ENCODE data around the gene P4HA2.

P4HA2 gene

DNA sequence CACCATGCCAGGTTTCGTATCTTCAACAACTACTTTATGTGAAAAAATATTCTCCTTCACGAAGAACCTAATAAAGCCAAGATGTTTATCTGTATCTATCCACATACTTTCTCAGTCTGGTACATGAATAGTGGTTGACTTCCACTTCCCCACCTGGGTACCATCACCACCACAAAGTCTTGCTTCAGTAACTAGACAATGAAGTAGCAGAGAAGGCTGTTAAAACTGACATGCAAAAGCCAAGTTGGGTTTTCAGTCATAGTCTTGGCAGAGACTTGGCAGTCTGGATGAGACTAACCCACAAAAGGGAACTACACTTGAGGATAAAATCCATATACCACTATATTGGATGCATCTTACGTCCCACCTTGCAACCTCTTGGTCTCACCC, 5.0 kb downstream of the P4HA2 start:
- no peak for DNase-seq (ENCODE audit: low read depth)
- H3K4me3 ChIP-seq (ENCODE audit: low read length), result no peak overlapping the region
- TF ChIP-seq, protein P1, sequence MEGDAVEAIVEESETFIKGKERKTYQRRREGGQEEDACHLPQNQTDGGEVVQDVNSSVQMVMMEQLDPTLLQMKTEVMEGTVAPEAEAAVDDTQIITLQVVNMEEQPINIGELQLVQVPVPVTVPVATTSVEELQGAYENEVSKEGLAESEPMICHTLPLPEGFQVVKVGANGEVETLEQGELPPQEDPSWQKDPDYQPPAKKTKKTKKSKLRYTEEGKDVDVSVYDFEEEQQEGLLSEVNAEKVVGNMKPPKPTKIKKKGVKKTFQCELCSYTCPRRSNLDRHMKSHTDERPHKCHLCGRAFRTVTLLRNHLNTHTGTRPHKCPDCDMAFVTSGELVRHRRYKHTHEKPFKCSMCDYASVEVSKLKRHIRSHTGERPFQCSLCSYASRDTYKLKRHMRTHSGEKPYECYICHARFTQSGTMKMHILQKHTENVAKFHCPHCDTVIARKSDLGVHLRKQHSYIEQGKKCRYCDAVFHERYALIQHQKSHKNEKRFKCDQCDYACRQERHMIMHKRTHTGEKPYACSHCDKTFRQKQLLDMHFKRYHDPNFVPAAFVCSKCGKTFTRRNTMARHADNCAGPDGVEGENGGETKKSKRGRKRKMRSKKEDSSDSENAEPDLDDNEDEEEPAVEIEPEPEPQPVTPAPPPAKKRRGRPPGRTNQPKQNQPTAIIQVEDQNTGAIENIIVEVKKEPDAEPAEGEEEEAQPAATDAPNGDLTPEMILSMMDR (IDR thresholded peaks at IDR 0.05; ENCODE audit: insufficient read depth, low read depth, low read length, missing control alignments), result no peak

- TF ChIP-seq, protein P1 (IDR thresholded peaks at IDR 0.05; ENCODE audit: insufficient read depth, low read depth, low read length, missing control alignments), result peak; percentile 15
- H3K4me3 ChIP-seq (ENCODE audit: low read length), result no peak overlapping the region
- peak; percentile 50 for DNase-seq (ENCODE audit: low read depth)
Observed at GRCh38 chr5:132221781-132222648, 5.6 kb downstream of the P4HA2 start.

DNA sequence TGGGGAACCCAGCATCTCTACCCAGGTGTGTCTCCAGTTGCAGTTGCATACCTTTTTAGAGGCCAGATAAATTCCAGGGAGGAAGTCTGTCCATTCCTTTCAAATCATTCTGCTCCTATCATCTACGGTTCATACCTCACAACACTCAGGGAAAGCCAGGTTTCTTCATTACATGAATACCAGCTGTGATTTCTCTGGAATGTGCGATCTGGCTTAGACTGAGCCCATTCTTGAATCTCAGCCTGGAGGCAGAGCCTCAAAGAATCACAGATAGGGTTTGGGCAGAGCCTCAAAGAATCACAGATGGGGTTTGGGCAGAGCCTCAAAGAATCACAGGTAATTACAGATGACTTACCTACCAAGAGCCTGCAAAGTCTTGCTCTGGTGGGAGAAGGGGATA, 7.2 kb downstream of the P4HA2 start:
- no peak overlapping the region for H3K4me3 ChIP-seq (ENCODE audit: low read length)
- no peak for DNase-seq (ENCODE audit: low read depth)
- TF ChIP-seq, protein P1 (IDR thresholded peaks at IDR 0.05; ENCODE audit: insufficient read depth, low read depth, low read length, missing control alignments), result no peak

DNA sequence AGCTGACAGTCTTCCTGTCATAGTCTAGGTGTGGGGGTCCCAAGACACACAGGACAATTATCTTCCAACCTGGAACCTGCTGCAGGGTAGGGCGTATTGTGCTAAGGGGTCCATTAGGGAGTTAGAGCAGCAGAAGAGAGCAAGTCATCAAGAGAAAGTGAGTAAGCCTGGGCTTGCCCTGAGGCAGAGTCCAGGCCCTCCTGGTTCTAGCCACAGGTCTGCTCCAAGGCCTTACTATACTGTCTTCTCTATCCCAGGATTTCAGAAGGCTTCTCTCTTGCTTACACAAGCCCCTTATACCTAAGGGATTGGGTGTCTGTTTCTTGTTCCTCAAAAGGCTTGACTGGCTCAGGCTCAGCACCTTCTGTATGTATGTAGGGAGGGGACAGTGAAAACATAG, 7.7 kb downstream of the P4HA2 start:
- no peak overlapping the region for H3K4me3 ChIP-seq (ENCODE audit: low read length)
- TF ChIP-seq, protein P1 (IDR thresholded peaks at IDR 0.05; ENCODE audit: insufficient read depth, low read depth, low read length, missing control alignments), result no peak

DNA sequence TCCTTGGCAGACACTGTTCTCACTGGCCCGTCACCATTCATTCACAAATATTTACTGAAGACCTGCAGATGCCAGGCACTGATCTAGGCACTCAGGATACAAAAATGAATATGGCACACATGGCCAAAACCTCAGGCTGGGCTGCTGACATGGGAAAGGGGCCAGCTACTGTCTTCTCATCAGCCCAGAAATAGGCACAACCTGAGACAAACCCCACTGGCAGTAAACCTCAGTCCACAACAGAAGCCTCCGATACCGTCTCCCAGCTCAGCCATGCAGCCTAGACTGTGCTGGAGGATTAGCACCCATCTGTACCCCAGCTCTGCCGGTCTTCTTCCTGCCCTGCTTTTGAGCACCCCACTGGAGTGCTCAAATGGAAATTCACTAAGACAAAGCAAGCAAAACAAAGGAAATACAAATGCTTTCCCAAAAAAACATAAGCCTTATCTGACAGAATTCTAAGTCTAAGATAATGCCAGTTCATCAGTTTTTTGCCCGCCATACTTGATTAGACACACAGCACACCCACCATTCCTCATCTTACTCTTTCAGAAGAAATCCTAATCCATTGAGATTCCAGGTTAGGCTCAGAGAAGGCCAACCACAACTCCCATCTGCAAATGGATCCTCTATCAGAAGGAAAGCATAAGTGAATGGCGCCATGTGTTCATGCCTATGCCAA, 8.2 kb downstream of the P4HA2 start:
- no peak for DNase-seq (ENCODE audit: low read depth)
- TF ChIP-seq, protein P1 (IDR thresholded peaks at IDR 0.05; ENCODE audit: insufficient read depth, low read depth, low read length, missing control alignments), result no peak
- no peak overlapping the region for H3K4me3 ChIP-seq (ENCODE audit: low read length)

More for the DNA sequence above, 7.7 kb downstream of the P4HA2 start:
- DNase-seq (ENCODE audit: low read depth), result peak; percentile 36

DNA sequence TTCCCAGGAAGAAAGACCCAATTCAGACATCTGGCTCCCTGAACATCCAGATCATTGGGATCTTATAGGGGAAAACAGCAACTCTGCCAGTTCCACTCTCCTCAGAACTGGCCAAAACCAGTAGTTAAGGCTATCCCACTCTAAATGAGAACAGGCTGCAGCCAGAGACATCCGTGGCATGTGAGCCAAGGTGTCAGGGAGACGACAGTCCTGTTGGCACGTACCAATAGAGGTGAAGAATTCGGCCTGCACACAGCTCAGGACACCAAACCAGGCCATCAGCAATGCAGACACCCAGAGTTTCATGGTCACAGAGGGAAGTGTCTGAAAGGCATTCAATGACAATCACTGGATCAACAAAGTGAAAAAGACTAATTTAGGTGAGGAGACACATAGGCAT, 9.3 kb downstream of the P4HA2 start:
- TF ChIP-seq, protein P1 (IDR thresholded peaks at IDR 0.05; ENCODE audit: insufficient read depth, low read depth, low read length, missing control alignments), result no peak
- no peak overlapping the region for H3K4me3 ChIP-seq (ENCODE audit: low read length)
- no peak for DNase-seq (ENCODE audit: low read depth)
